Muscle of arm (tissue), 12 donors: ENCODE data around the gene TNP2. TPM values are rescaled to one million over a fixed set of nuclear protein-coding genes. Genes with fewer than 3 reads are reported as not detected.
"Not testable (repeated sequence)": the region's sequence is repeated elsewhere in the genome, so short reads cannot be mapped to it uniquely, and the experiment has no call there.

Experiments
- DNase-seq: peaks from one replicate; pipeline ENCODE4 v3.0.0-alpha.2; 2013
- polyA plus RNA-seq, 12 donors: library from polyadenylated mRNA; unstranded; fragments of 120-200 nt; gene quantifications; one replicate each; pipeline ENCODE4 v1.2.1, GENCODE V29; 2013; ENCODE audit not compliant: insufficient read length in 12 of 12

The TNP2 gene
- polyA plus RNA-seq, 12 donors = not detected

GRCh38 chr16:11224096-11224893, 44.8 kb downstream of the TNP2 start:
- no peak for DNase-seq

- DNase-seq = not testable (repeated sequence)
Observed at GRCh38 chr16:11220507-11220906, 48.6 kb downstream of the TNP2 start.

GRCh38 chr16:11219178-11219577, 49.9 kb downstream of the TNP2 start:
- DNase-seq = no peak

GRCh38 chr16:11218604-11218962, 50.5 kb downstream of the TNP2 start:
- DNase-seq = no peak

Other genes with a start within 250 kb of the TNP2 start
- 1 to 10 TPM in 10 of 12 donors, not detected in 2; 1.3 to 5.3 (median 1.9) TPM for gene SOCS1, start 13.1 kb downstream of the TNP2 start, polyA plus RNA-seq
- gene PRM3, start 4.3 kb upstream of the TNP2 start, polyA plus RNA-seq = not detected
- gene PRM2, start 7.2 kb upstream of the TNP2 start, polyA plus RNA-seq = not detected
- gene PRM1, start 12.0 kb upstream of the TNP2 start, polyA plus RNA-seq = not detected
- 10 to 100 TPM in 6 of 12 donors, 1 to 10 TPM in 4, not detected in 2; 6.7 to 13.8 (median 10.5) TPM for gene RMI2, start 76.1 kb upstream of the TNP2 start, polyA plus RNA-seq